Thyroid gland (tissue), 4 donors: ENCODE measurements around the gene NPPB. TPM values are rescaled to one million over a fixed set of nuclear protein-coding genes. Genes with fewer than 3 reads are reported as not detected.

Experiments
- DNase-seq, 2 donors: peaks; one replicate each; pipeline ENCODE4 v3.0.0-alpha.2; 2019
- H3K27ac ChIP-seq, 3 donors: fragments of 200-600 bp; sonication (generic); 1 replicate in 2 of 3; 2 replicates in 1 of 3; pipeline ENCODE4 v1.5.1; 2016 to 2019; ENCODE audit warnings: mild to moderate bottlenecking in 1 of 3, moderate library complexity in 1 of 3
- H3K27me3 ChIP-seq: fragments of 200-600 bp; sonication (generic); one replicate; pipeline ENCODE4 v1.5.1; 2019
- H3K36me3 ChIP-seq, 2 donors: fragments of 200-600 bp; sonication (generic); one replicate each; pipeline ENCODE4 v1.5.1; 2016 to 2019
- H3K4me1 ChIP-seq, 2 donors: fragments of 200-600 bp; sonication (generic); one replicate each; pipeline ENCODE4 v1.5.1; 2017 to 2019
- H3K4me3 ChIP-seq, 3 donors: fragments of 200-600 bp; sonication (generic); replicated peaks in 1 of 3; 1 replicate in 2 of 3; 2 replicates in 1 of 3; pipeline ENCODE4 v1.5.1; 2016; ENCODE audit warnings: mild to moderate bottlenecking in 1 of 3
- H3K9me3 ChIP-seq: fragments of 200-600 bp; sonication (generic); one replicate; pipeline ENCODE4 v1.5.1; 2017
- CTCF ChIP-seq, 6 experiments: fragments of 200-600 bp in 3 of 6; fragments of 450-650 bp in 3 of 6; sonication (generic) in 3 of 6; IDR thresholded peaks; one replicate each; pipeline ENCODE4 v1.5.1; 2016 to 2019; ENCODE audit warnings: antibody characterized with exemption in 6 of 6, mild to moderate bottlenecking in 2 of 6, inconsistent platforms in 1 of 6, moderate library complexity in 1 of 6
- POLR2A ChIP-seq, 2 donors: fragments of 450-650 bp; IDR thresholded peaks; one replicate each; pipeline ENCODE4 v1.6.1; 2017; ENCODE audit warnings: antibody characterized with exemption in 2 of 2, mild to moderate bottlenecking in 2 of 2, moderate library complexity in 1 of 2
- WGBS, 2 donors: methylation state at CpG; one replicate each; pipeline ENCODE4 v1.1.5; 2017; 5-methylcytosine and 5-hydroxymethylcytosine counted together
- intact Hi-C: fragments of 100-400 bp; cut with DNase I; formaldehyde crosslinking; loops from one replicate; pipeline ENCODE4 v1.15.1; 2023
- total RNA-seq, 4 donors: library from RNA; depleted of rRNA; stranded (reverse); fragments of >200 nt; gene quantifications; one replicate each; pipeline ENCODE4 v1.2.3, GENCODE V29; 2016

NPPB gene
- total RNA-seq, 4 donors from 2014 or later: not detected

GRCh38 chr1:11858158-11858557, 587 bp downstream of the NPPB start:
- peaks cover 4% of the 10 kb centered on the region for H3K27me3 ChIP-seq
- H3K27ac ChIP-seq: no peak overlapping the region
- DNase-seq: no peak
- no peak overlapping the region for H3K4me3 ChIP-seq
- no peaks in the 10 kb centered on the region for H3K36me3 ChIP-seq
- WGBS, 2 donors: 84 to 86% methylated on average over 10 to 11 of the region's 14 CpGs
- H3K4me1 ChIP-seq: no peaks in the 10 kb centered on the region
- intact Hi-C loops: no loop called here
- no peaks in the 10 kb centered on the region for H3K9me3 ChIP-seq
- TF ChIP-seq POLR2A (IDR thresholded peaks at IDR 0.05) (no peak), CTCF (IDR thresholded peaks at IDR 0.05) (no peak)

GRCh38 chr1:11857164-11857851, 1.4 kb downstream of the NPPB start:
- 40 to 48% methylated on average over 10 of the region's 10 CpGs for WGBS, 2 donors
- TF ChIP-seq POLR2A (IDR thresholded peaks at IDR 0.05) (no peak), CTCF (IDR thresholded peaks at IDR 0.05) (no peak)
- no peak for DNase-seq
- H3K36me3 ChIP-seq: no peaks in the 10 kb centered on the region
- H3K27ac ChIP-seq: no peak overlapping the region
- intact Hi-C loops: no loop called here
- no peak overlapping the region for H3K4me3 ChIP-seq
- H3K4me1 ChIP-seq: no peaks in the 10 kb centered on the region
- H3K9me3 ChIP-seq: no peaks in the 10 kb centered on the region
- peaks cover 4% of the 10 kb centered on the region for H3K27me3 ChIP-seq

GRCh38 chr1:11856698-11857097, 2.0 kb downstream of the NPPB start:
- no peak overlapping the region for H3K4me3 ChIP-seq
- no peaks in the 10 kb centered on the region for H3K36me3 ChIP-seq
- intact Hi-C loops: no loop called here
- no peak for DNase-seq
- 62 to 69% methylated on average over 3 of the region's 3 CpGs for WGBS, 2 donors
- H3K27ac ChIP-seq: no peak overlapping the region
- TF ChIP-seq CTCF (IDR thresholded peaks at IDR 0.05): no peak
- TF ChIP-seq POLR2A (IDR thresholded peaks at IDR 0.05): no peak
- peaks cover 4% of the 10 kb centered on the region for H3K27me3 ChIP-seq
- no peaks in the 10 kb centered on the region for H3K4me1 ChIP-seq
- H3K9me3 ChIP-seq: no peaks in the 10 kb centered on the region

GRCh38 chr1:11855430-11855829, 3.3 kb downstream of the NPPB start:
- WGBS, 2 donors: 60 to 66% methylated on average over 8 of the region's 8 CpGs
- Histone ChIP-seq H3K4me1 (no peaks in the 10 kb centered on the region), H3K4me3 (no peak overlapping the region), H3K27me3 (peaks cover 4% of the 10 kb centered on the region), H3K9me3 (no peaks in the 10 kb centered on the region), H3K27ac (no peak overlapping the region), H3K36me3 (no peaks in the 10 kb centered on the region)
- DNase-seq: no peak
- intact Hi-C loops: no loop called here
- no peak for TF ChIP-seq CTCF (IDR thresholded peaks at IDR 0.05)
- no peak for TF ChIP-seq POLR2A (IDR thresholded peaks at IDR 0.05)

GRCh38 chr1:11854519-11854918, 4.2 kb downstream of the NPPB start:
- Histone ChIP-seq H3K36me3 (no peaks in the 10 kb centered on the region), H3K4me1 (no peaks in the 10 kb centered on the region), H3K4me3 (no peak overlapping the region), H3K9me3 (no peaks in the 10 kb centered on the region), H3K27me3 (peaks cover 4% of the 10 kb centered on the region), H3K27ac (no peak overlapping the region)
- intact Hi-C loops: no loop called here
- no peak for TF ChIP-seq CTCF (IDR thresholded peaks at IDR 0.05)
- TF ChIP-seq POLR2A (IDR thresholded peaks at IDR 0.05): no peak
- WGBS, 2 donors: 44 to 60% methylated on average over 8 of the region's 8 CpGs
- DNase-seq: no peak
